ENCODE results near the gene KNSTRN. TPM values are rescaled to one million over a fixed set of nuclear protein-coding genes. Genes with fewer than 3 reads are reported as not detected.

The KNSTRN gene
- total RNA-seq, 1 experiment from 2014 or later, result 44.5 TPM

- no peak overlapping the region for H3K27ac Mint-ChIP-seq (ENCODE audit: unreplicated experiment)
- peaks cover 5% of the 10 kb centered on the region for H3K36me3 Mint-ChIP-seq (ENCODE audit: insufficient read depth, unreplicated experiment)
- H3K4me3 Mint-ChIP-seq (ENCODE audit: low read depth, unreplicated experiment), result no peak overlapping the region
- no TSS peak for BruUV-seq (replicated peaks)
- CTCF ChIA-PET, result interaction anchor here (1.4 kb wide), 1 partner anchor 80 kb away, joined by 4 read pairs; no protein-coding TSS in a partner anchor
- peaks cover 11% of the 10 kb centered on the region for H3K4me1 Mint-ChIP-seq (ENCODE audit: low read depth, unreplicated experiment)
- H3K9me3 Mint-ChIP-seq (ENCODE audit: low read depth, unreplicated experiment), result no peaks in the 10 kb centered on the region
- TF ChIP-seq CTCF (IDR thresholded peaks at IDR 0.05; ENCODE audit: unreplicated experiment), result no peak
- H3K27me3 Mint-ChIP-seq (ENCODE audit: unreplicated experiment), result no peaks in the 10 kb centered on the region
- DNase-seq, result no peak
- intact Hi-C loops (cut with micrococcal nuclease; ENCODE audit: unreplicated experiment), result loop anchor here (1.0 kb wide), 1 partner anchor 52 kb away; no protein-coding TSS in a partner anchor
These were observed 13.6 kb upstream of the KNSTRN start for GRCh38 chr15:40368719-40369473.

DNA sequence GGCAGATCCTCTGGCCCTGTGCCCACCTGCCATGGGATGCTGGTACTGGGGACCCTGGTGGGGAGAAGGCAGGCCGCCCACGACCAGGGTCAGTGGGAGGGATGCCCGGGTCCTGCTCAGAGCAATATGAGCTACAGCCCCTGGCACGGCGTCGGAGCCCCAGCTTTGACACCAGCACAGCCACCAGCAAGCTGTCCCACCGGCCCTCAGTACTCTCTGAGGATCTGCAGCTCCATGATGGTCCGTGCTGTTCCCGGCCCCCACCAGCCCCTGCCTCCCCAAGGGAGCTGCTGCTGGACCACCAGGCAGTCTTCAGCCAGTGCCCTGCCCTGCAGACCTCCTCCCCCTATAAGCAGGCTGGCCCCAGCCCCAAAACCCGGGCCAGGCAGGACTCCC is 13.0 kb upstream of the KNSTRN start:
- CTCF ChIA-PET, result no interaction called here
- Mint-ChIP-seq H3K27me3 (ENCODE audit: unreplicated experiment) (no peaks in the 10 kb centered on the region), H3K36me3 (ENCODE audit: insufficient read depth, unreplicated experiment) (peaks cover 5% of the 10 kb centered on the region), H3K9me3 (ENCODE audit: low read depth, unreplicated experiment) (no peaks in the 10 kb centered on the region), H3K4me3 (ENCODE audit: low read depth, unreplicated experiment) (no peak overlapping the region), H3K27ac (ENCODE audit: unreplicated experiment) (no peak overlapping the region), H3K4me1 (ENCODE audit: low read depth, unreplicated experiment) (peaks cover 11% of the 10 kb centered on the region)
- BruUV-seq (replicated peaks), result no TSS peak
- TF ChIP-seq CTCF (IDR thresholded peaks at IDR 0.05; ENCODE audit: unreplicated experiment), result no peak
- intact Hi-C loops (cut with micrococcal nuclease; ENCODE audit: unreplicated experiment), result no loop called here
- no peak for DNase-seq

GRCh38 chr15:40369971-40370370 is 12.6 kb upstream of the KNSTRN start:
- CTCF ChIA-PET, result no interaction called here
- no peaks in the 10 kb centered on the region for H3K27me3 Mint-ChIP-seq (ENCODE audit: unreplicated experiment)
- H3K4me1 Mint-ChIP-seq (ENCODE audit: low read depth, unreplicated experiment), result peaks cover 11% of the 10 kb centered on the region
- no peak overlapping the region for H3K4me3 Mint-ChIP-seq (ENCODE audit: low read depth, unreplicated experiment)
- no peak for TF ChIP-seq CTCF (IDR thresholded peaks at IDR 0.05; ENCODE audit: unreplicated experiment)
- H3K27ac Mint-ChIP-seq (ENCODE audit: unreplicated experiment), result no peak overlapping the region
- peaks cover 5% of the 10 kb centered on the region for H3K36me3 Mint-ChIP-seq (ENCODE audit: insufficient read depth, unreplicated experiment)
- intact Hi-C loops (cut with micrococcal nuclease; ENCODE audit: unreplicated experiment), result no loop called here
- H3K9me3 Mint-ChIP-seq (ENCODE audit: low read depth, unreplicated experiment), result no peaks in the 10 kb centered on the region
- DNase-seq, result no peak
- no TSS peak for BruUV-seq (replicated peaks)

GRCh38 chr15:40372981-40373380 is 9.5 kb upstream of the KNSTRN start:
- intact Hi-C loops (cut with micrococcal nuclease; ENCODE audit: unreplicated experiment), result no loop called here
- CTCF ChIA-PET, result no interaction called here
- H3K27me3 Mint-ChIP-seq (ENCODE audit: unreplicated experiment), result no peaks in the 10 kb centered on the region
- no TSS peak for BruUV-seq (replicated peaks)
- H3K9me3 Mint-ChIP-seq (ENCODE audit: low read depth, unreplicated experiment), result no peaks in the 10 kb centered on the region
- no peak for DNase-seq
- H3K4me1 Mint-ChIP-seq (ENCODE audit: low read depth, unreplicated experiment), result peaks cover under 1% of the 10 kb centered on the region
- no peak for TF ChIP-seq CTCF (IDR thresholded peaks at IDR 0.05; ENCODE audit: unreplicated experiment)
- no peak overlapping the region for H3K27ac Mint-ChIP-seq (ENCODE audit: unreplicated experiment)
- no peak overlapping the region for H3K4me3 Mint-ChIP-seq (ENCODE audit: low read depth, unreplicated experiment)
- H3K36me3 Mint-ChIP-seq (ENCODE audit: insufficient read depth, unreplicated experiment), result no peaks in the 10 kb centered on the region

Measured in Calu3 (cell line).